ENCODE measurements around the gene ANP32D.
"Not testable (repeated sequence)": the region's sequence is repeated elsewhere in the genome, so short reads cannot be mapped to it uniquely, and the experiment has no call there.

GRCh38 chr12:48434016-48434415 lies 38.3 kb upstream of the ANP32D start:
- TF ChIP-seq, protein P1, sequence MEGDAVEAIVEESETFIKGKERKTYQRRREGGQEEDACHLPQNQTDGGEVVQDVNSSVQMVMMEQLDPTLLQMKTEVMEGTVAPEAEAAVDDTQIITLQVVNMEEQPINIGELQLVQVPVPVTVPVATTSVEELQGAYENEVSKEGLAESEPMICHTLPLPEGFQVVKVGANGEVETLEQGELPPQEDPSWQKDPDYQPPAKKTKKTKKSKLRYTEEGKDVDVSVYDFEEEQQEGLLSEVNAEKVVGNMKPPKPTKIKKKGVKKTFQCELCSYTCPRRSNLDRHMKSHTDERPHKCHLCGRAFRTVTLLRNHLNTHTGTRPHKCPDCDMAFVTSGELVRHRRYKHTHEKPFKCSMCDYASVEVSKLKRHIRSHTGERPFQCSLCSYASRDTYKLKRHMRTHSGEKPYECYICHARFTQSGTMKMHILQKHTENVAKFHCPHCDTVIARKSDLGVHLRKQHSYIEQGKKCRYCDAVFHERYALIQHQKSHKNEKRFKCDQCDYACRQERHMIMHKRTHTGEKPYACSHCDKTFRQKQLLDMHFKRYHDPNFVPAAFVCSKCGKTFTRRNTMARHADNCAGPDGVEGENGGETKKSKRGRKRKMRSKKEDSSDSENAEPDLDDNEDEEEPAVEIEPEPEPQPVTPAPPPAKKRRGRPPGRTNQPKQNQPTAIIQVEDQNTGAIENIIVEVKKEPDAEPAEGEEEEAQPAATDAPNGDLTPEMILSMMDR (IDR thresholded peaks at IDR 0.05): not testable (repeated sequence)
- TF ChIP-seq EP300, POLR2A, POLR2AphosphoS5 (IDR thresholded peaks at IDR 0.05): not testable (repeated sequence)

All from gastroesophageal sphincter (tissue), 3 donors.